ENCODE results near the gene ANKS1A.

GRCh38 chr6:35068206-35068605, 179.2 kb downstream of the ANKS1A start:
- TF ChIP-seq GATA2 (IDR thresholded peaks at IDR 0.05; ENCODE audit: low read depth, low read length) (no peak), GATA3 (IDR thresholded peaks at IDR 0.05; ENCODE audit: low read depth, low read length) (no peak)
